Effector CD4-positive, alpha-beta T cell (primary cell): ENCODE data around the gene SH3TC2.
A peak's percentile ranks its signal among the peaks of the same experiment; 100 is the strongest.

Experiments
- DNase-seq: peaks from one replicate; pipeline ENCODE4 v3.0.0-alpha.2; 2020

The SH3TC2 gene

GRCh38 chr5:149056616-149057165 lies 6.2 kb downstream of the SH3TC2 start:
- DNase-seq = no peak

- DNase-seq = no peak
Measured at GRCh38 chr5:149054416-149054815, 8.4 kb downstream of the SH3TC2 start.

DNA sequence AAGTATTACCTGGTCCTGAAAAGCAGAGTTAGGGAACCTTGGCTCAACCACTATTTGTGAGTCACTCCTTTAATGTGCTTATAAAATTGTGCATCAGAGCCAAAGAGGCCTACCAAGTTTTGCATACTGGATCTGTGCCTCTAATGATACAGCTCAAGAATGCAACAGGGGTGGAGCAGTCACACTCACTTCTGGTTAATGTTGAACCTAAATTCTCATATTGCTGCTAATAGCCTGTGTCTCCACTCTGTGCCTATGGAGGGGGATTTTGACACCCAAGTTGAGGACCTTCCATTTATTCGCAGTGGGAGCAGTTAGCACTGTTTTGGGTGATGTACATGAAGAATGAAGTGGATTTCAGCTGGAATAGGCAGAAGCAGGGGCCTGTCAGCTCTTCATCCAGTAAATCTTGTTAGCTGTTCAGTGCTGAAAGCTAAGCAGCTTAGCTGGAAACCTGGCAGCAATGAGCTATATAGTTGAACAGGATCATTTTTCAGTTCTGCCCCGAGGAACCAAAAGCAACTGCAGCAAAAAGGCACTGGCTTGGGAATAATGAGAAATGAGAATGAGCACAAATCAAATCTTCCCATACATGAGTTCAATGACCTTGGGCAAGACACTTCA lies 9.7 kb downstream of the SH3TC2 start:
- no peak for DNase-seq

GRCh38 chr5:149049371-149049781 lies 13.5 kb downstream of the SH3TC2 start:
- DNase-seq = no peak

- DNase-seq = no peak
Measured at GRCh38 chr5:149048811-149049210, 14.1 kb downstream of the SH3TC2 start.

DNA sequence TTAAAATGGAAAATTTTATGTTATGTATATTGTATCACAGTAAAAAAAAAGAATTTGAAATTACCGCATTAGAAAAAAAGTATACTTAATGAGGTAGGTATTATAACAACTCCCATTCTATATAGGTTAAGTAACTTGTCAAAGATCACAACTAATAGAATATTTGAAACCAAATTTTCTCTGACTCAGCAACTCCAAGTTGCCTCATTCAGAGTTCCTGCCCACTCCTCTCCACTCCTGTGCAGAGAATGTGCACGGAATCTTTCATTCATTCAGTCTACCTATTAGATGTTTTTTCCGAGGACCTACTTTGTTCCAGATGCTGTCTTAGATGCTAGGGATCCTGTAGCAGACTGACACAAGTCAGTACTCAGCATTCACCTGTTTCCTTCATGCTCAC lies 15.4 kb downstream of the SH3TC2 start:
- no peak for DNase-seq

DNA sequence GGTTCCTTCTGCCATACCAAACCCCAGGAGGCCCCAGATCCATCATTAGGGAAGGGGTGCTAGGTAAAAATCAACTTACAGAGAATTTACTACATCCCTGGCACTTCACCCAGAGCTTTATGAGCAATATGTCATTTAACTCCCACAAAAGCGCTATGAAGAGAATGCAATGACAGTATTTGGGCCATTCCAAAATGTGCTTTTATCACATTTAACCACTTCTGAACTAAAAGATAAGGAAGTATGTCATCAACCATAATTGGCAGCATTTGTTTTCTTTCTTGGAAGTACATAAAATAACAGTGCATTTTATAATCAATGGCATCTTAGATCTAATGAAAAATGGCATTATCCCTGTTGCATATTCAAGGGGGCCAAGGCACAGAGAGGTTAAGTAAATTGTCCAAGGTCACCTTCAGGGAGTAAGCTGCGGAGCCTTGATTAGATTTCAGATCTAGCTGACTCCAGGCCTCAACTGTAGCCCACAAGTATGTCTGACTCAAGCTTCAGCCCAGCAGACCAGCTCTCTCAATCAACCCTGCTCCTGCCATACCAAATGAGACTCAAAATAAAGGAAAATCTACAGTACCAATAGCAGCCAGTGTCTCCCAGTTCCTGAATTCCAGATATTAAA lies 16.5 kb downstream of the SH3TC2 start:
- no peak for DNase-seq

- DNase-seq = no peak
Measured at GRCh38 chr5:149045089-149045460, 17.8 kb downstream of the SH3TC2 start.

- DNase-seq = no peak
Measured at GRCh38 chr5:149044453-149045088, 18.3 kb downstream of the SH3TC2 start.

DNA sequence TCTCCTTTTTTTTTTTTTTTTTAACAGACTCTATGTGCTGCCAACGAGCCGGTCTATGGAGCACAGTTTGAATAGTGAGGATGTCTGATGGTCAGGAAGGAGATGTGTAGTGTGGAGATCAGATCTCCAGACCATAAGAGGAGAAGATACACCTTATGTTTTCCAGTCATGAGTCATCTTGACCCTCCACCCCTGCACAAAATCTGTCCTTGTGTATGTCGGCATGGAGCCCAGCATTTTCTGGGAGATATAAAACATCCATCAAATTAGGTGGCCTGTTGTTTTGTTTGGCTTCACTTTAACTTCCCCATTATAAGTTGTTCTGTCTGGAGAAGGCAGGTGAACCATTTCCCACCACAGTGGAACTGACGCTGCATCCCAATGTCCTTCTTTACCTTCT lies 19.2 kb downstream of the SH3TC2 start:
- no peak for DNase-seq

DNA sequence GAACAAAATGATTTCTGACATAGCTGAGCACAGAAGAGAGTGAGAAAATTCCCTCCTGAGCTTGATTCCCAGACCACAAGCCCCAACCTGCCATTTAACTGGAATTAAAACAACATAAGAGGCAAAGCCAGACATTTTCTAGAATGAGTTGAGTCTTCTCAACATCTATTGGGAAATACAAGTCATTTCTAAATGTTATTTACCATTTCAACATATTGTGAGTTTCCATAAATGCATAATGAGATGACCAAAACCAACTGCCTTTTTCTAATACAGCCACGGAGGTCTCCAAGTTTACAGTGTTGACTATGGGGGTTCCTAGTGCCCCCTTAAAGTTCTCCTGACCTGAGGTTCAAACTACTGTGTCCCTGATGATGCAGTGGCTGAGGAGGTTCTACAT lies 20.0 kb downstream of the SH3TC2 start:
- DNase-seq = no peak

GRCh38 chr5:149041242-149041641 lies 21.6 kb downstream of the SH3TC2 start:
- no peak for DNase-seq

- no peak for DNase-seq
Measured at GRCh38 chr5:149040421-149040820, 22.4 kb downstream of the SH3TC2 start.

- DNase-seq = no peak
Measured at GRCh38 chr5:149039506-149039905, 23.4 kb downstream of the SH3TC2 start.

GRCh38 chr5:149038336-149039080 lies 24.4 kb downstream of the SH3TC2 start:
- DNase-seq = no peak

- no peak for DNase-seq
Measured at GRCh38 chr5:149037817-149038216, 25.0 kb downstream of the SH3TC2 start.

DNA sequence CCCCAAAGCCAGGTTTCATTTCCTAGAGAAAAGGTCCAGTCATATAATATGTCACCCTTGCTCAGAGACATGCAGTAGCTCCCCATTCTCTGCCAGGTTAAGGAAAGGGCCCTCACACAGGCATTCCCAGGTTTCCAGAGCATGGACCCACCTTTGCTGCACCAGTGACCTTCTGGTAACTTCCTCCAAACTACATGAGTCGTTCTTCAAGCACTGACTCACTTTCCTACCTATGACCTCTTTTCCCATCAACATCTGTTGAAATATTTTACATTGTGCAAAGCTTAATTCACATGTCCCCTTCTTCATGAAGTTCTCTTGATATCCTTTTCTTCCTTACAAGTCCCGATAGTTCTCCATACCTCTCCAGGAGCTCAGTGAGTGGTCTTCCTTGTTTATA lies 25.9 kb downstream of the SH3TC2 start:
- no peak for DNase-seq

GRCh38 chr5:149036168-149036567 lies 26.7 kb downstream of the SH3TC2 start:
- DNase-seq = no peak

DNA sequence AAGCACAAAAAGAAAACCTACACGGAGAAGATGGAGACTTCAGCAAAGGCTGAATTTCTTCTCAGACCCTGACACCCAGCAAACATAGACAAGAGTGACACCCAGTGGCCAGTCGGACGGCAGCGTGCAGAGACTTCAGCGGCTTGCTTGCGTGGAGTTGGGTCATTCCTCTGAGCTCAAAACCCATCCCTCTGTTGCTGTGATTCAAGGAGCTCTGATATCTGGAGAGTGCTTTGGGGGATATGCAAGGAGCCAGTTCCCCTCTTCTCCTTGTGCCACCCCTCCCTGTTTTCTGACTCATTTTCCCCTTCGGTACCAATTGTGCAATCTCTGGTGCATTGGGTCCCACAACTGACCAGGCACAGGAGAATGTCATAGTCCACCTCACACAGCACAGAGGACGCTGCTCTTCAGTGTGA lies 27.5 kb downstream of the SH3TC2 start:
- peak; percentile 46 for DNase-seq

DNA sequence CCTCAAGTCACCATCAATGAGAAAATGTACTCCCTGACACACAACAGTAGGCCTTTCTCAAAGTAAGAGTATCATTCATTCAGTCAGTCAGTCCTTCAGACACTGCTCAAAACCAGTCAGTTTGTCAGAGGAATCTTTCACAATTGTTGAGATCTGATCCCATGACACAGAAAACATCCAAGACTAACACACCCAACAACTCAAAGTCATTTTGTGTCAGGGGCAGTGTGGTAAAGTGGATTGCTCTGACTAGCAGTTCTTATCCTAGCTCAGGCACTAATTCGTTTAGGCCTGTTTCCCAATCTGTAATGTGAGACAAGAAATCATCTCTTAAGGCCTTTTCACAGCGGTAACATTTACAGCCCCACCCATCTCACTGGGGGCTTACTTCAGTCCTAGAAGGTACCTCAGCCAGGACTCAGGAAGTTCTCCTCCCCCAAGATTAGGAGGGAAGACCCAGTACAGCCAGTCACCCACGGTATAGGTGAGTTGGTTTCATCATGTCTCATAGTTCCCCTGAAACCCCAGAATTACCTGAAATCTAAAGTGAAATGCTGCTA lies 31.9 kb downstream of the SH3TC2 start:
- DNase-seq = no peak

DNA sequence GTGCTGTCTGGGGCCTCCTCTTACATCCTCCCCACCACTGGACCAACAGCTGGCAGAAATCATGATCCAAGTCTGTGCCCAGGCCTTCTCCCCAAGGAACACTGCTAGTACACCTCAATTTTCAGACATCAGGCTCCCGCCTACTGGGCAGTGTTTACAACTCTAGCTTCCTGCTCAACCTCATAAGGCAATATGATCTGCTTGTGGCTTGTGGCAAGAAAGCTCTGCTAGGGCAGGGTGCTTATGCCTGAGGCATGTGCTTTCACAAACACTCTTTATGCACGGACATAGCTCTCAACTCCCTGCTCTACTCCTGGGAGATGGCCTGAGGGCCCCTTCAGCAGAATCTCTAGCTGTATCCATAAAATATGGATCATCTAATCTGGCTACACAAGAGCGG lies 32.5 kb downstream of the SH3TC2 start:
- DNase-seq = no peak

GRCh38 chr5:149028984-149029383 lies 33.9 kb downstream of the SH3TC2 start:
- DNase-seq = no peak

- DNase-seq = no peak
Measured at GRCh38 chr5:149028161-149028560, 34.7 kb downstream of the SH3TC2 start.
